IPS-20b (cell line): ENCODE data around the gene DDX10.
"Not testable (repeated sequence)": the region's sequence is repeated elsewhere in the genome, so short reads cannot be mapped to it uniquely, and the experiment has no call there.

Source experiments
- H3K27ac ChIP-seq: one replicate; pipeline ENCODE4 v1.5.1; 2013; ENCODE audit warnings: low read length
- H3K27me3 ChIP-seq: 2 replicates; pipeline ENCODE4 v1.6.1; 2013; ENCODE audit warnings: mild to moderate bottlenecking, low read length, inconsistent platforms; ENCODE audit not compliant: insufficient read depth
- H3K36me3 ChIP-seq: 2 replicates; pipeline ENCODE4 v1.6.1; 2013; ENCODE audit warnings: low read depth, mild to moderate bottlenecking, inconsistent platforms, low read length, moderate library complexity; ENCODE audit not compliant: insufficient read depth
- H3K4me1 ChIP-seq: 2 replicates; pipeline ENCODE4 v1.6.1; 2013; ENCODE audit warnings: mild to moderate bottlenecking, control low read depth, inconsistent platforms, low read length, moderate library complexity; ENCODE audit not compliant: insufficient read depth
- H3K4me3 ChIP-seq: 2 replicates; pipeline ENCODE4 v1.5.1; 2013; ENCODE audit warnings: mild to moderate bottlenecking, low read length, inconsistent platforms
- H3K9ac ChIP-seq: 2 replicates; pipeline ENCODE4 v1.6.1; 2013; ENCODE audit warnings: low read depth, mild to moderate bottlenecking, inconsistent platforms, low read length, moderate library complexity
- H3K9me3 ChIP-seq: 2 replicates; pipeline ENCODE4 v1.6.1; 2013; ENCODE audit warnings: mild to moderate bottlenecking, low read depth, low read length, inconsistent platforms; ENCODE audit not compliant: insufficient read depth

The DDX10 gene

GRCh38 chr11:108727665-108728064 is 62.8 kb downstream of the DDX10 start:
- H3K27me3 ChIP-seq: no peaks in the 10 kb centered on the region
- H3K4me1 ChIP-seq: no peaks in the 10 kb centered on the region
- H3K27ac ChIP-seq: no peak overlapping the region
- no peak overlapping the region for H3K4me3 ChIP-seq
- no peak overlapping the region for H3K9ac ChIP-seq
- peaks cover 19% of the 10 kb centered on the region; the same call in 1 of the 2 replicates for H3K36me3 ChIP-seq
- H3K9me3 ChIP-seq: no peaks in the 10 kb centered on the region

- Histone ChIP-seq H3K9me3 (no peaks in the 10 kb centered on the region), H3K36me3 (peaks cover 6% of the 10 kb centered on the region; the same call in 1 of the 2 replicates), H3K27me3 (no peaks in the 10 kb centered on the region), H3K27ac (no peak overlapping the region), H3K9ac (no peak overlapping the region), H3K4me1 (peaks cover 6% of the 10 kb centered on the region; the same call in 1 of the 2 replicates), H3K4me3 (no peak overlapping the region)
Measured at GRCh38 chr11:108729227-108729871, 64.5 kb downstream of the DDX10 start.

- Histone ChIP-seq H3K27me3 (no peaks in the 10 kb centered on the region), H3K9me3 (no peaks in the 10 kb centered on the region), H3K4me3 (no peak overlapping the region), H3K36me3 (peaks cover 4% of the 10 kb centered on the region; the same call in 1 of the 2 replicates), H3K27ac (no peak overlapping the region), H3K9ac (no peak overlapping the region), H3K4me1 (peaks cover 7% of the 10 kb centered on the region; the same call in 1 of the 2 replicates)
Measured at GRCh38 chr11:108732395-108732794, 67.5 kb downstream of the DDX10 start.

- H3K4me3 ChIP-seq: no peak overlapping the region
- H3K27me3 ChIP-seq: no peaks in the 10 kb centered on the region
- H3K36me3 ChIP-seq: peaks cover 4% of the 10 kb centered on the region; the same call in 1 of the 2 replicates
- no peaks in the 10 kb centered on the region for H3K9me3 ChIP-seq
- no peak overlapping the region for H3K9ac ChIP-seq
- H3K4me1 ChIP-seq: peaks cover 7% of the 10 kb centered on the region; the same call in 1 of the 2 replicates
- no peak overlapping the region for H3K27ac ChIP-seq
Measured at GRCh38 chr11:108733479-108734116, 68.7 kb downstream of the DDX10 start.

GRCh38 chr11:108734283-108734682 is 69.4 kb downstream of the DDX10 start:
- no peak overlapping the region for H3K4me3 ChIP-seq
- no peaks in the 10 kb centered on the region for H3K9me3 ChIP-seq
- no peak overlapping the region for H3K9ac ChIP-seq
- peaks cover 7% of the 10 kb centered on the region; the same call in 1 of the 2 replicates for H3K4me1 ChIP-seq
- no peak overlapping the region for H3K27ac ChIP-seq
- no peaks in the 10 kb centered on the region for H3K27me3 ChIP-seq
- H3K36me3 ChIP-seq: peaks cover 4% of the 10 kb centered on the region; the same call in 1 of the 2 replicates

- H3K9me3 ChIP-seq: peaks cover 2% of the 10 kb centered on the region; the same call in 1 of the 2 replicates
- H3K9ac ChIP-seq: no peak overlapping the region
- no peak overlapping the region for H3K27ac ChIP-seq
- H3K4me1 ChIP-seq: peaks cover 7% of the 10 kb centered on the region; the same call in 1 of the 2 replicates
- H3K4me3 ChIP-seq: no peak overlapping the region
- no peaks in the 10 kb centered on the region for H3K27me3 ChIP-seq
- H3K36me3 ChIP-seq: peaks cover 4% of the 10 kb centered on the region; the same call in 1 of the 2 replicates
Measured at GRCh38 chr11:108734956-108735559, 70.2 kb downstream of the DDX10 start.

GRCh38 chr11:108740132-108740531 is 75.3 kb downstream of the DDX10 start:
- not testable (repeated sequence) for H3K4me1 ChIP-seq, H3K9ac ChIP-seq, H3K27me3 ChIP-seq, H3K27ac ChIP-seq, H3K36me3 ChIP-seq, H3K4me3 ChIP-seq
- peaks cover 17% of the 10 kb centered on the region for H3K9me3 ChIP-seq

- no peaks in the 10 kb centered on the region for H3K36me3 ChIP-seq
- no peak overlapping the region for H3K27ac ChIP-seq
- H3K4me3 ChIP-seq: no peak overlapping the region
- no peaks in the 10 kb centered on the region for H3K27me3 ChIP-seq
- H3K4me1 ChIP-seq: no peaks in the 10 kb centered on the region
- no peak overlapping the region for H3K9ac ChIP-seq
- peaks cover 17% of the 10 kb centered on the region for H3K9me3 ChIP-seq
Measured at GRCh38 chr11:108743851-108744250, 79.0 kb downstream of the DDX10 start.

- H3K9me3 ChIP-seq: no peaks in the 10 kb centered on the region
- H3K4me1 ChIP-seq: no peaks in the 10 kb centered on the region
- no peaks in the 10 kb centered on the region for H3K27me3 ChIP-seq
- H3K9ac ChIP-seq: no peak overlapping the region
- H3K36me3 ChIP-seq: no peaks in the 10 kb centered on the region
- H3K4me3 ChIP-seq: no peak overlapping the region
- H3K27ac ChIP-seq: no peak overlapping the region
Measured at GRCh38 chr11:108748968-108749367, 84.1 kb downstream of the DDX10 start.

- Histone ChIP-seq H3K36me3 (no peaks in the 10 kb centered on the region), H3K9ac (no peak overlapping the region), H3K4me1 (peaks cover 5% of the 10 kb centered on the region), H3K4me3 (no peak overlapping the region), H3K9me3 (no peaks in the 10 kb centered on the region), H3K27me3 (no peaks in the 10 kb centered on the region), H3K27ac (no peak overlapping the region)
Measured at GRCh38 chr11:108751444-108751843, 86.6 kb downstream of the DDX10 start.

- H3K9me3 ChIP-seq: no peaks in the 10 kb centered on the region
- H3K9ac ChIP-seq: no peak overlapping the region
- H3K4me3 ChIP-seq: no peak overlapping the region
- H3K36me3 ChIP-seq: no peaks in the 10 kb centered on the region
- peaks cover 13% of the 10 kb centered on the region for H3K4me1 ChIP-seq
- no peak overlapping the region for H3K27ac ChIP-seq
- H3K27me3 ChIP-seq: no peaks in the 10 kb centered on the region
Measured at GRCh38 chr11:108752297-108752751, 87.5 kb downstream of the DDX10 start.
